ENCODE data around the gene FBXL19.

DNA sequence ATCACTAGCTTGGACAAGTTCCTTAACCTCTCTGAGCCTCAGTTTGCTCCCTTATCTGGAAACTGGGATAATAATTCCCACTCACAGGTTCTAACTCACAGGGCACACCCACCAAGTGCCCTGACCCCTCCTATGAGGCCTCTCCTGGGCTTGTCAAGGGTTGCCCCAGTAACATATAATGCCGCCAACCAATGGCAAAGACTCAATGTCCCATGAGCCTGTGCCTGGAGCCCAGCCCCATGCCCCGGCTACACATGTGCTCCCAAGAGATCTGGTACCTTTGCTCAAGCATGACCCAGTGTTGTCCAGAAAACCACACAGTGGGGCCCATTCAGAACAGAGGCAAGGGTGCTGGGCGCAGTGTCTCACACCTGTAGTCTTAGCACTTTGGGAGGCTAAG is 8.5 kb upstream of the FBXL19 start:
- TF ChIP-seq CTCF (IDR thresholded peaks at IDR 0.05) (no peak), EZH2 (IDR thresholded peaks at IDR 0.05; ENCODE audit: borderline replicate concordance, insufficient read depth, low read depth, low read length, poor library complexity, severe bottlenecking) (no peak)

Data from B cell (primary cell).